HCT116 (cell line): Measurements from ENCODE around the gene OIP5. TPM values are rescaled to one million over a fixed set of nuclear protein-coding genes. Genes with fewer than 3 reads are reported as not detected.
"Not testable (repeated sequence)": the region's sequence is repeated elsewhere in the genome, so short reads cannot be mapped to it uniquely, and the experiment has no call there.

Experiments used
- ATAC-seq: fragments of 200-7000 bp; cut with Tn5 transposase; 2 replicates; pipeline ENCODE4 v1.9.1; 2020; ENCODE audit warnings: mild to moderate bottlenecking, moderate library complexity
- BruUV-seq: library from RNA; stranded (reverse); fragments of 400-500 nt; replicated peaks from 2 replicates; lab custom pipeline; 2021; lab: Mats Ljungman, UMichigan
- CTCF ChIA-PET: fragments of 300-600 bp; sonication (Branson Sonifier 250); formaldehyde crosslinking; loops from one replicate; lab custom pipeline; 2021; ENCODE audit warnings: antibody characterized with exemption; lab: Charles Lee
- POLR2A ChIA-PET: fragments of 300-600, 350-600 bp; sonication (Branson Sonifier 250); formaldehyde crosslinking; loops from one replicate; lab custom pipeline; 2021; ENCODE audit warnings: antibody characterized with exemption; lab: Charles Lee
- RAD21 ChIA-PET, 2 experiments: fragments of 300-600 bp; sonication (Branson Sonifier 250); formaldehyde crosslinking; loops; one replicate each; lab custom pipeline; 2023; ENCODE audit warnings: low total read pairs in 2 of 2; ENCODE audit not compliant: uncharacterized antibody in 2 of 2, unreplicated experiment in 2 of 2, low non-redundant PET in 1 of 2; lab: Charles Lee
- DNase-seq: peaks from one replicate; pipeline ENCODE4 v3.0.0-alpha.2; 2010; ENCODE audit warnings: low read depth, low spot score
- H2AFZ ChIP-seq: fragments of 200-600 bp; shearing (Covaris generic), sonication (generic); 2 replicates; pipeline ENCODE4 v1.6.1; 2017; ENCODE audit warnings: low read depth, mixed run types, mixed read lengths, antibody characterized with exemption, low read length; ENCODE audit not compliant: poor library complexity, severe bottlenecking
- H3K27ac ChIP-seq: 2 replicates; pipeline ENCODE4 v1.5.1; 2012; ENCODE audit warnings: low read depth, low read length
- H3K27me3 ChIP-seq: fragments of 200-600 bp; sonication (generic); 2 replicates; pipeline ENCODE4 v1.6.1; 2016; ENCODE audit warnings: mixed run types, low read length, mixed read lengths; ENCODE audit not compliant: insufficient read depth
- H3K36me3 ChIP-seq, 2 experiments: fragments of 200-500 bp in 1 of 2; fragments of 200-600 bp in 1 of 2; sonication (Bioruptor generic) in 1 of 2; sonication (generic) in 1 of 2; 2 replicates each; pipeline versions ENCODE4 v1.5.1 to v1.6.1; 2014 to 2016; ENCODE audit warnings: low read length in 2 of 2, inconsistent platforms in 1 of 2, mixed read lengths in 1 of 2, mixed run types in 1 of 2; ENCODE audit not compliant: insufficient read depth in 2 of 2, control insufficient read depth in 1 of 2
- H3K4me1 ChIP-seq, 2 experiments: fragments of 200-600 bp in 1 of 2; sonication (generic) in 1 of 2; 2 replicates each; pipeline versions ENCODE4 v1.5.1 to v1.6.1; 2012 to 2017; ENCODE audit warnings: low read length in 2 of 2, inconsistent platforms in 1 of 2, mild to moderate bottlenecking in 1 of 2, mixed read lengths in 1 of 2, mixed run types in 1 of 2, moderate library complexity in 1 of 2; ENCODE audit not compliant: insufficient read depth in 2 of 2, control insufficient read depth in 1 of 2
- H3K4me2 ChIP-seq: fragments of 200-600 bp; sonication (generic); 2 replicates; pipeline ENCODE4 v1.6.1; 2017; ENCODE audit warnings: mixed run types, low read length, mixed read lengths
- H3K4me3 ChIP-seq, 2 experiments: fragments of 200-600 bp in 1 of 2; sonication (generic) in 1 of 2; replicated peaks in 1 of 2; 2 replicates each; pipeline ENCODE4 v1.5.1; 2011 to 2016; ENCODE audit warnings: low read length in 2 of 2, control low read depth in 1 of 2, low read depth in 1 of 2, mild to moderate bottlenecking in 1 of 2, mixed read lengths in 1 of 2, mixed run types in 1 of 2
- H3K79me2 ChIP-seq: fragments of 200-600 bp; sonication (generic); 2 replicates; pipeline ENCODE4 v1.6.1; 2017; ENCODE audit warnings: mild to moderate bottlenecking, mixed run types, low read length, moderate library complexity, mixed read lengths; ENCODE audit not compliant: insufficient read depth
- H3K9ac ChIP-seq: fragments of 200-600 bp; sonication (generic); 2 replicates; pipeline ENCODE4 v1.6.1; 2016; ENCODE audit warnings: low read length, mixed read lengths
- H3K9me2 ChIP-seq: fragments of 200-600 bp; sonication (generic), shearing (Covaris generic); 2 replicates; pipeline ENCODE4 v1.6.1; 2017; ENCODE audit warnings: mixed run types, mild to moderate bottlenecking, moderate library complexity; ENCODE audit not compliant: insufficient read depth
- H3K9me3 ChIP-seq, 2 experiments: fragments of 200-500 bp in 1 of 2; fragments of 200-600 bp in 1 of 2; sonication (Bioruptor generic) in 1 of 2; sonication (generic) in 1 of 2; 2 replicates each; pipeline ENCODE4 v1.6.1; 2014 to 2017; ENCODE audit warnings: low read length in 2 of 2, mixed read lengths in 2 of 2, inconsistent platforms in 1 of 2, low read depth in 1 of 2, mild to moderate bottlenecking in 1 of 2, mixed run types in 1 of 2, moderate library complexity in 1 of 2; ENCODE audit not compliant: control insufficient read depth in 1 of 2, insufficient read depth in 1 of 2
- H4K20me1 ChIP-seq: fragments of 200-600 bp; sonication (generic), shearing (Covaris generic); 2 replicates; pipeline ENCODE4 v1.6.1; 2017; ENCODE audit warnings: mixed run types, mild to moderate bottlenecking, moderate library complexity; ENCODE audit not compliant: insufficient read depth
- CEBPB ChIP-seq: IDR thresholded peaks from 2 replicates; pipeline ENCODE4 v1.6.1; 2012; ENCODE audit warnings: low read depth
- EGR1 ChIP-seq: IDR thresholded peaks from 2 replicates; pipeline ENCODE4 v1.6.1; 2012; ENCODE audit warnings: low read depth
- EZH2phosphoT487 ChIP-seq: fragments of 200-600 bp; IDR thresholded peaks from 2 replicates; pipeline ENCODE4 v1.6.1; 2018; ENCODE audit warnings: antibody characterized with exemption, borderline replicate concordance
- POLR2A ChIP-seq: IDR thresholded peaks from 2 replicates; pipeline ENCODE4 v1.7.0; 2011; ENCODE audit warnings: borderline replicate concordance; ENCODE audit not compliant: insufficient read depth, insufficient read length; ENCODE audit errors: extremely low read depth
- POLR2AphosphoS5 ChIP-seq: IDR thresholded peaks from 2 replicates; pipeline ENCODE4 v1.6.1; 2011; ENCODE audit warnings: mild to moderate bottlenecking, low read depth, low read length, moderate library complexity
- SIN3A ChIP-seq: IDR thresholded peaks from 2 replicates; pipeline ENCODE4 v1.6.1; 2012; ENCODE audit warnings: low read depth
- SRF ChIP-seq: IDR thresholded peaks from 2 replicates; pipeline ENCODE4 v1.6.1; 2012; ENCODE audit warnings: low read depth
- YY1 ChIP-seq: IDR thresholded peaks from 2 replicates; pipeline ENCODE4 v1.6.1; 2011; ENCODE audit warnings: low read length, low read depth, moderate library complexity, mild to moderate bottlenecking; ENCODE audit not compliant: insufficient replicate concordance; ENCODE audit errors: extremely low read depth
- ZFX ChIP-seq: fragments of 450-650 bp; IDR thresholded peaks from 2 replicates; pipeline ENCODE4 v1.6.1; 2017
- intact Hi-C: fragments of 100-400 bp; cut with micrococcal nuclease; formaldehyde crosslinking; loops from 2 replicates; pipeline ENCODE4 v1.10.0; 2022
- total RNA-seq: library from RNA; stranded (reverse); gene quantifications from one replicate; pipeline ENCODE4 v1.2.1, GENCODE V29; 2021; ENCODE audit not compliant: unreplicated experiment
- TF ChIP-seq, protein P1 (sequence below): IDR thresholded peaks from 2 replicates; pipeline ENCODE4 v1.6.1; 2012; ENCODE audit warnings: low read depth
- TF ChIP-seq, protein P2 (sequence below): IDR thresholded peaks from 2 replicates; pipeline ENCODE4 v1.6.1; 2012
- TF ChIP-seq, protein P3 (sequence below), 3 experiments: fragments of 200-600 bp in 1 of 3; sonication (generic) in 1 of 3; IDR thresholded peaks in 2 of 3; conservative IDR thresholded peaks in 1 of 3; 2 replicates each; pipeline ENCODE4 v1.5.1; 2012 to 2017; ENCODE audit warnings: low read depth in 2 of 3, low read length in 2 of 3, antibody characterized with exemption in 1 of 3, borderline replicate concordance in 1 of 3, control low read depth in 1 of 3, mild to moderate bottlenecking in 1 of 3, mixed read lengths in 1 of 3, mixed run types in 1 of 3, moderate library complexity in 1 of 3; ENCODE audit not compliant: insufficient read depth in 1 of 3

Gene OIP5
- total RNA-seq, 1 experiment from 2014 or later: 19.7 TPM

DNA sequence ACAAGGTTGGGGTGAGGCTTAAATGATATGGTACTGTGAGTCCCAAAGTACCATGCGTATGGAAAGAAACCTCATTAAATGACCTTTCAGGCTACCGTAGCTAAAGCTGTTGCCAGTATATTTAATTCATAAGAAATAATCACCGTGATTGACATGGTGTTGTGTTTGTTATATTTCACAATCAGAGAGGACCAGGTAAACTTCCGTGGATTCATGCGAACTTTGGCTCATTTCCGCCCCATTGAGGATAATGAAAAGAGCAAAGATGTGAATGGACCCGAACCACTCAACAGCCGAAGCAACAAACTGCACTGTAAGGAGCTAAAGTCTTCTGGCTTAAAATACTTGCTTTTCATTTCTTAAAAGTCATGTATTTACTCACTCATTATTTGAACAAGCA lies 69.8 kb downstream of the OIP5 start:
- ChIA-PET RAD21 (no interaction called here), CTCF (no interaction called here), POLR2A (no interaction called here)
- peaks cover 7 to 18% of the 10 kb centered on the region in 2 experiments for H3K4me1 ChIP-seq
- H3K9ac ChIP-seq: no peak overlapping the region
- no peak overlapping the region for H3K4me2 ChIP-seq
- no TSS peak for BruUV-seq
- TF ChIP-seq, protein P1, sequence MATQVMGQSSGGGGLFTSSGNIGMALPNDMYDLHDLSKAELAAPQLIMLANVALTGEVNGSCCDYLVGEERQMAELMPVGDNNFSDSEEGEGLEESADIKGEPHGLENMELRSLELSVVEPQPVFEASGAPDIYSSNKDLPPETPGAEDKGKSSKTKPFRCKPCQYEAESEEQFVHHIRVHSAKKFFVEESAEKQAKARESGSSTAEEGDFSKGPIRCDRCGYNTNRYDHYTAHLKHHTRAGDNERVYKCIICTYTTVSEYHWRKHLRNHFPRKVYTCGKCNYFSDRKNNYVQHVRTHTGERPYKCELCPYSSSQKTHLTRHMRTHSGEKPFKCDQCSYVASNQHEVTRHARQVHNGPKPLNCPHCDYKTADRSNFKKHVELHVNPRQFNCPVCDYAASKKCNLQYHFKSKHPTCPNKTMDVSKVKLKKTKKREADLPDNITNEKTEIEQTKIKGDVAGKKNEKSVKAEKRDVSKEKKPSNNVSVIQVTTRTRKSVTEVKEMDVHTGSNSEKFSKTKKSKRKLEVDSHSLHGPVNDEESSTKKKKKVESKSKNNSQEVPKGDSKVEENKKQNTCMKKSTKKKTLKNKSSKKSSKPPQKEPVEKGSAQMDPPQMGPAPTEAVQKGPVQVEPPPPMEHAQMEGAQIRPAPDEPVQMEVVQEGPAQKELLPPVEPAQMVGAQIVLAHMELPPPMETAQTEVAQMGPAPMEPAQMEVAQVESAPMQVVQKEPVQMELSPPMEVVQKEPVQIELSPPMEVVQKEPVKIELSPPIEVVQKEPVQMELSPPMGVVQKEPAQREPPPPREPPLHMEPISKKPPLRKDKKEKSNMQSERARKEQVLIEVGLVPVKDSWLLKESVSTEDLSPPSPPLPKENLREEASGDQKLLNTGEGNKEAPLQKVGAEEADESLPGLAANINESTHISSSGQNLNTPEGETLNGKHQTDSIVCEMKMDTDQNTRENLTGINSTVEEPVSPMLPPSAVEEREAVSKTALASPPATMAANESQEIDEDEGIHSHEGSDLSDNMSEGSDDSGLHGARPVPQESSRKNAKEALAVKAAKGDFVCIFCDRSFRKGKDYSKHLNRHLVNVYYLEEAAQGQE: no peak
- TF ChIP-seq POLR2A: no peak
- TF ChIP-seq, protein P2, sequence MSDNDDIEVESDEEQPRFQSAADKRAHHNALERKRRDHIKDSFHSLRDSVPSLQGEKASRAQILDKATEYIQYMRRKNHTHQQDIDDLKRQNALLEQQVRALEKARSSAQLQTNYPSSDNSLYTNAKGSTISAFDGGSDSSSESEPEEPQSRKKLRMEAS: no peak
- no peak for TF ChIP-seq SIN3A
- TF ChIP-seq POLR2AphosphoS5: no peak
- TF ChIP-seq EGR1: no peak
- TF ChIP-seq ZFX: no peak
- no peak for TF ChIP-seq EZH2phosphoT487
- no peak for TF ChIP-seq YY1
- no peak for TF ChIP-seq CEBPB
- no peak for TF ChIP-seq SRF
- TF ChIP-seq, protein P3, sequence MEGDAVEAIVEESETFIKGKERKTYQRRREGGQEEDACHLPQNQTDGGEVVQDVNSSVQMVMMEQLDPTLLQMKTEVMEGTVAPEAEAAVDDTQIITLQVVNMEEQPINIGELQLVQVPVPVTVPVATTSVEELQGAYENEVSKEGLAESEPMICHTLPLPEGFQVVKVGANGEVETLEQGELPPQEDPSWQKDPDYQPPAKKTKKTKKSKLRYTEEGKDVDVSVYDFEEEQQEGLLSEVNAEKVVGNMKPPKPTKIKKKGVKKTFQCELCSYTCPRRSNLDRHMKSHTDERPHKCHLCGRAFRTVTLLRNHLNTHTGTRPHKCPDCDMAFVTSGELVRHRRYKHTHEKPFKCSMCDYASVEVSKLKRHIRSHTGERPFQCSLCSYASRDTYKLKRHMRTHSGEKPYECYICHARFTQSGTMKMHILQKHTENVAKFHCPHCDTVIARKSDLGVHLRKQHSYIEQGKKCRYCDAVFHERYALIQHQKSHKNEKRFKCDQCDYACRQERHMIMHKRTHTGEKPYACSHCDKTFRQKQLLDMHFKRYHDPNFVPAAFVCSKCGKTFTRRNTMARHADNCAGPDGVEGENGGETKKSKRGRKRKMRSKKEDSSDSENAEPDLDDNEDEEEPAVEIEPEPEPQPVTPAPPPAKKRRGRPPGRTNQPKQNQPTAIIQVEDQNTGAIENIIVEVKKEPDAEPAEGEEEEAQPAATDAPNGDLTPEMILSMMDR (IDR thresholded peaks at IDR 0.05 in 2 of 3, conservative IDR thresholded peaks at IDR 0.05 in 1 of 3; ENCODE audit: borderline replicate concordance in 1 of 3, insufficient read depth in 1 of 3, low read depth in 2 of 3, low read length in 2 of 3): no peak
- H3K36me3 ChIP-seq: peaks cover 14 to 18% of the 10 kb centered on the region in 2 experiments
- no peak for DNase-seq
- ATAC-seq: no peak
- no peaks in the 10 kb centered on the region for H3K9me3 ChIP-seq
- no peak overlapping the region for H2AFZ ChIP-seq
- no peaks in the 10 kb centered on the region for H3K27me3 ChIP-seq
- no peaks in the 10 kb centered on the region for H3K79me2 ChIP-seq
- no peak overlapping the region for H3K27ac ChIP-seq
- no peak overlapping the region for H3K4me3 ChIP-seq
- H3K9me2 ChIP-seq: no peaks in the 10 kb centered on the region
- H4K20me1 ChIP-seq: no peaks in the 10 kb centered on the region
- intact Hi-C loops: no loop called here

DNA sequence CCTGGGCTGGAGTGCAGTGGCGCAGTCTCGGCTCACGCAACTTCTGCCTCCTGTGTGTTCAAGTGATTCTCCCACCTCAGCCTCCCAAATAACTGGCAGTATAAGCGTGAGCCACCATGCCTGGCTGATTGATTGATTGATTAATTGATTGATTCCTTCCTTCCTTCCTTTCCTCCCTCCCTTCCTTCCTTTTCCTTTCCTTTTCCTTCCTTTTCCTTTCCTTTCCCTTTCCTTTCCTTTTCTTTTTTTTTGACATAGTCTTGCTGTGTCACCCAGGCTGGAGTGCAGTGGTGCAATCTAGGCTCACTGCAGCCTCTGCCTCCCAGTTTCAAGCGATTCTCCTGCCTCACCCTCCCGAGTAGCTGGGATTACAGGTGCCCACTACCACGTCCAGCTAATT lies 71.5 kb downstream of the OIP5 start:
- RAD21 ChIA-PET, H3K79me2 ChIP-seq, ATAC-seq, H3K9me3 ChIP-seq, H3K9me2 ChIP-seq, BruUV-seq, intact Hi-C loops, H2AFZ ChIP-seq, H4K20me1 ChIP-seq, DNase-seq, H3K27ac ChIP-seq, POLR2A ChIA-PET, CTCF ChIA-PET, H3K4me3 ChIP-seq, H3K9ac ChIP-seq, H3K4me2 ChIP-seq, H3K27me3 ChIP-seq: not testable (repeated sequence)
- Histone ChIP-seq H3K36me3 (peaks cover 14 to 19% of the 10 kb centered on the region in 2 experiments), H3K4me1 (peaks cover 7 to 28% of the 10 kb centered on the region in 2 experiments)
